CD1c-positive myeloid dendritic cell (primary cell): ENCODE data around the gene KCNQ2.

ENCODE experiments used
- DNase-seq: peaks from one replicate; pipeline ENCODE4 v3.0.0-alpha.2; 2016; ENCODE audit errors: extremely low spot score

The KCNQ2 gene

GRCh38 chr20:63501818-63502670 is 29.6 kb upstream of the KCNQ2 start:
- no peak for DNase-seq

GRCh38 chr20:63500902-63501817 is 28.7 kb upstream of the KCNQ2 start:
- no peak for DNase-seq

- no peak for DNase-seq
Observed at GRCh38 chr20:63500151-63500901, 27.9 kb upstream of the KCNQ2 start.

GRCh38 chr20:63499338-63499969 is 27.0 kb upstream of the KCNQ2 start:
- no peak for DNase-seq

- peak; percentile 69 for DNase-seq
Observed at GRCh38 chr20:63498960-63499337, 26.5 kb upstream of the KCNQ2 start, which contains the start of gene EEF1A2. Gene EEF1A2, minus strand, starts transcription at chr20:63499083. Its CDS starts 1,320 bp downstream, at chr20:63497763.

- DNase-seq: peak; percentile 19
Observed at GRCh38 chr20:63497946-63498935, 25.8 kb upstream of the KCNQ2 start.

GRCh38 chr20:63497138-63497945 is 24.9 kb upstream of the KCNQ2 start:
- no peak for DNase-seq

- DNase-seq: no peak
Observed at GRCh38 chr20:63496596-63497120, 24.2 kb upstream of the KCNQ2 start.

- DNase-seq: peak; percentile 72
Observed at GRCh38 chr20:63495741-63496595, 23.5 kb upstream of the KCNQ2 start.

GRCh38 chr20:63495167-63495720 is 22.8 kb upstream of the KCNQ2 start:
- DNase-seq: no peak

- DNase-seq: no peak
Observed at GRCh38 chr20:63494420-63495166, 22.1 kb upstream of the KCNQ2 start.

GRCh38 chr20:63494084-63494419 is 21.6 kb upstream of the KCNQ2 start:
- no peak for DNase-seq

GRCh38 chr20:63493563-63494020 is 21.1 kb upstream of the KCNQ2 start:
- DNase-seq: no peak

- no peak for DNase-seq
Observed at GRCh38 chr20:63492982-63493381, 20.5 kb upstream of the KCNQ2 start.

- DNase-seq: no peak
Observed at GRCh38 chr20:63492518-63492917, 20.1 kb upstream of the KCNQ2 start.

GRCh38 chr20:63491635-63492230 is 19.3 kb upstream of the KCNQ2 start:
- no peak for DNase-seq

- DNase-seq: no peak
Observed at GRCh38 chr20:63491078-63491477, 18.6 kb upstream of the KCNQ2 start.
